Esophagus muscularis mucosa (tissue), 4 donors: ENCODE data around the gene SELENOT. TPM values are rescaled to one million over a fixed set of nuclear protein-coding genes. Genes with fewer than 3 reads are reported as not detected.
"Not testable (repeated sequence)": the region's sequence is repeated elsewhere in the genome, so short reads cannot be mapped to it uniquely, and the experiment has no call there.

Experiments
- DNase-seq: peaks from one replicate; pipeline ENCODE4 v3.0.0-alpha.2; 2017; ENCODE audit errors: extremely low spot score
- H3K27ac ChIP-seq, 4 donors: fragments of 200-600 bp; sonication (generic); replicated peaks in 1 of 4; 1 replicate in 3 of 4; 2 replicates in 1 of 4; pipeline ENCODE4 v1.5.1; 2016 to 2019; ENCODE audit warnings: mild to moderate bottlenecking in 1 of 4
- H3K27me3 ChIP-seq, 4 donors: fragments of 200-600 bp; sonication (generic); one replicate each; pipeline versions ENCODE4 v1.5.1 to v1.6.0; 2016 to 2019
- H3K36me3 ChIP-seq, 4 donors: fragments of 200-600 bp; sonication (generic); one replicate each; pipeline ENCODE4 v1.5.1; 2016 to 2019
- H3K4me1 ChIP-seq, 4 donors: fragments of 200-600 bp; sonication (generic); one replicate each; pipeline ENCODE4 v1.5.1; 2016 to 2019
- H3K4me3 ChIP-seq, 4 donors: fragments of 200-600 bp; sonication (generic); 1 replicate in 2 of 4; 2 replicates in 2 of 4; pipeline ENCODE4 v1.5.1; 2016 to 2019; ENCODE audit warnings: mild to moderate bottlenecking in 4 of 4, moderate library complexity in 1 of 4
- H3K9me3 ChIP-seq, 4 donors: fragments of 200-600 bp; sonication (generic); 1 replicate in 3 of 4; 2 replicates in 1 of 4; pipeline ENCODE4 v1.5.1; 2016 to 2019
- CTCF ChIP-seq, 3 experiments: fragments of 200-600 bp in 2 of 3; fragments of 450-650 bp in 1 of 3; sonication (generic) in 2 of 3; IDR thresholded peaks; one replicate each; pipeline ENCODE4 v1.5.1; 2017 to 2019; ENCODE audit warnings: antibody characterized with exemption in 3 of 3, mild to moderate bottlenecking in 2 of 3, moderate library complexity in 1 of 3
- EP300 ChIP-seq: sonication (generic); formaldehyde crosslinking; IDR thresholded peaks from one replicate; pipeline ENCODE4 v1.6.1; 2017; ENCODE audit warnings: antibody characterized with exemption
- POLR2A ChIP-seq: fragments of 450-650 bp; IDR thresholded peaks from one replicate; pipeline ENCODE4 v1.6.1; 2017; ENCODE audit warnings: antibody characterized with exemption, moderate library complexity, mild to moderate bottlenecking, low read depth
- POLR2AphosphoS5 ChIP-seq, 2 donors: sonication (generic); formaldehyde crosslinking; IDR thresholded peaks; one replicate each; pipeline ENCODE4 v1.6.1; 2017; ENCODE audit warnings: antibody characterized with exemption in 2 of 2
- WGBS: methylation state at CpG from one replicate; pipeline ENCODE4 v1.1.5; 2018; 5-methylcytosine and 5-hydroxymethylcytosine counted together
- intact Hi-C: fragments of 100-400 bp; cut with DNase I; formaldehyde crosslinking; loops from one replicate; pipeline ENCODE4 v1.15.1; 2023
- total RNA-seq, 4 donors: library from RNA; depleted of rRNA; stranded (reverse); fragments of >200 nt; gene quantifications; one replicate each; pipeline versions ENCODE4 v1.1.0 to v1.2.1, GENCODE V29; 2016

Gene SELENOT
- total RNA-seq, 4 donors from 2014 or later: 34.5 to 124 (median 67.5) TPM

- WGBS: 94% methylated on average over 7 of the region's 7 CpGs
Observed at GRCh38 chr3:150620002-150620689, 17.0 kb downstream of the SELENOT start.

GRCh38 chr3:150622955-150623354 is 19.8 kb downstream of the SELENOT start:
- peaks cover 13 to 29% (median 18%) of the 10 kb centered on the region in 4 donors for H3K4me1 ChIP-seq
- DNase-seq, H3K9me3 ChIP-seq, H3K4me3 ChIP-seq, H3K27ac ChIP-seq, intact Hi-C loops, H3K27me3 ChIP-seq: not testable (repeated sequence)
- H3K36me3 ChIP-seq: peaks cover 21 to 45% (median 30%) of the 10 kb centered on the region in 4 donors

More at GRCh38 chr3:150620002-150620689, 17.0 kb downstream of the SELENOT start:
- no peak for DNase-seq
- TF ChIP-seq EP300 (no peak), POLR2AphosphoS5 (IDR thresholded peaks at IDR 0.05) (no peak), POLR2A (no peak), CTCF (IDR thresholded peaks at IDR 0.05) (no peak)
- H3K27ac ChIP-seq: no peak overlapping the region
- H3K27me3 ChIP-seq: no peaks in the 10 kb centered on the region
- intact Hi-C loops: no loop called here
- no peaks in the 10 kb centered on the region for H3K9me3 ChIP-seq
- H3K4me1 ChIP-seq: peaks cover 11 to 29% (median 20%) of the 10 kb centered on the region in 4 donors
- H3K4me3 ChIP-seq: no peak overlapping the region
- H3K36me3 ChIP-seq: peaks cover 2 to 22% (median 8%) of the 10 kb centered on the region in 4 donors

- no peak for DNase-seq
- TF ChIP-seq CTCF (IDR thresholded peaks at IDR 0.05) (no peak), POLR2A (no peak), EP300 (no peak), POLR2AphosphoS5 (IDR thresholded peaks at IDR 0.05) (no peak)
- Histone ChIP-seq H3K9me3 (no peaks in the 10 kb centered on the region), H3K27me3 (no peaks in the 10 kb centered on the region), H3K36me3 (peaks cover 18 to 50% (median 35%) of the 10 kb centered on the region in 4 donors), H3K4me1 (peaks cover 13 to 29% (median 15%) of the 10 kb centered on the region in 4 donors), H3K4me3 (no peak overlapping the region), H3K27ac (no peak overlapping the region)
- intact Hi-C loops: no loop called here
- WGBS: 81% methylated on average over 1 of the region's 1 CpG
Observed at GRCh38 chr3:150623945-150624344, 20.8 kb downstream of the SELENOT start.

- Histone ChIP-seq H3K4me1 (peaks cover 10 to 13% (median 12%) of the 10 kb centered on the region in 4 donors), H3K9me3 (no peaks in the 10 kb centered on the region), H3K27ac (no peak overlapping the region), H3K36me3 (peaks cover 24 to 65% (median 44%) of the 10 kb centered on the region in 4 donors), H3K4me3 (no peak overlapping the region), H3K27me3 (no peaks in the 10 kb centered on the region)
- DNase-seq: no peak
- no peak for TF ChIP-seq POLR2A
- no peak for TF ChIP-seq CTCF (IDR thresholded peaks at IDR 0.05)
- TF ChIP-seq EP300: no peak
- TF ChIP-seq POLR2AphosphoS5 (IDR thresholded peaks at IDR 0.05): no peak
- intact Hi-C loops: no loop called here
- 100% methylated on average over 2 of the region's 2 CpGs for WGBS
Observed at GRCh38 chr3:150626148-150626930, 23.2 kb downstream of the SELENOT start.

GRCh38 chr3:150627557-150627956 is 24.4 kb downstream of the SELENOT start:
- DNase-seq: no peak
- no peaks in the 10 kb centered on the region for H3K27me3 ChIP-seq
- 66% methylated on average over 2 of the region's 2 CpGs for WGBS
- no peaks in the 10 kb centered on the region for H3K9me3 ChIP-seq
- H3K4me1 ChIP-seq: peaks cover 10 to 13% (median 11%) of the 10 kb centered on the region in 4 donors
- intact Hi-C loops: no loop called here
- H3K27ac ChIP-seq: no peak overlapping the region
- TF ChIP-seq POLR2A (no peak), CTCF (IDR thresholded peaks at IDR 0.05) (no peak), POLR2AphosphoS5 (IDR thresholded peaks at IDR 0.05) (no peak), EP300 (no peak)
- H3K4me3 ChIP-seq: no peak overlapping the region
- peaks cover 29 to 67% (median 48%) of the 10 kb centered on the region in 4 donors for H3K36me3 ChIP-seq
